Measurements from ENCODE around the gene TMC3.
A peak's percentile ranks its signal among the peaks of the same experiment; 100 is the strongest.

Gene TMC3

DNA sequence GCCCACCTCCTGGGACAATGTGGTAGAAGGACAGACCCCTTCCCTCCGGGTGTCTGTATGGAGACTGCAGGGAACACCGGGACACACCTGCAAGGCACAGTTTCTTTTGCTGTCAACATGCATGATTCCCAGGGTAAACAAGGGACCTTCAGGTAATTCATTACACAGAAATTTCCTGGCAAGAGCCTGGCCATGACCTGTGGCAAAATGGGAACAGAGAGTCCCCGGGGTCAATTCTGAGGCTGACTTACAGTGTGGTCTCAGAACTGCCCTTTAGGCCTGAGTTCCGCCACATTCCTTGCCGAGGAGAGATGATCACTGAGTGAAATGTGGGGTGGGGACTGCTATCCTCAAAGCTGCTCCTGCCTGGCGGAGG lies 56.4 kb downstream of the TMC3 start:
- peaks cover 32% of the 10 kb centered on the region for H3K36me3 ChIP-seq (ENCODE audit: insufficient read depth, low read length)
- no peaks in the 10 kb centered on the region for H3K9me2 ChIP-seq (ENCODE audit: low read depth, low read length)
- peak overlapping the region; percentile 52 for H3K27ac ChIP-seq (ENCODE audit: low read depth, low read length, poor library complexity, severe bottlenecking)
- no peak overlapping the region; the same call in 1 of the 2 replicates for H3K9ac ChIP-seq (ENCODE audit: low read length)
- no peaks in the 10 kb centered on the region for H3K9me3 ChIP-seq (ENCODE audit: low read length)
- H3K27me3 ChIP-seq (ENCODE audit: insufficient read depth, low read length): no peaks in the 10 kb centered on the region
- H4K20me1 ChIP-seq (ENCODE audit: insufficient read depth, low read length): no peaks in the 10 kb centered on the region
- TF ChIP-seq EZH2 (IDR thresholded peaks at IDR 0.05; ENCODE audit: borderline replicate concordance, low read length): no peak
- TF ChIP-seq, protein P1, sequence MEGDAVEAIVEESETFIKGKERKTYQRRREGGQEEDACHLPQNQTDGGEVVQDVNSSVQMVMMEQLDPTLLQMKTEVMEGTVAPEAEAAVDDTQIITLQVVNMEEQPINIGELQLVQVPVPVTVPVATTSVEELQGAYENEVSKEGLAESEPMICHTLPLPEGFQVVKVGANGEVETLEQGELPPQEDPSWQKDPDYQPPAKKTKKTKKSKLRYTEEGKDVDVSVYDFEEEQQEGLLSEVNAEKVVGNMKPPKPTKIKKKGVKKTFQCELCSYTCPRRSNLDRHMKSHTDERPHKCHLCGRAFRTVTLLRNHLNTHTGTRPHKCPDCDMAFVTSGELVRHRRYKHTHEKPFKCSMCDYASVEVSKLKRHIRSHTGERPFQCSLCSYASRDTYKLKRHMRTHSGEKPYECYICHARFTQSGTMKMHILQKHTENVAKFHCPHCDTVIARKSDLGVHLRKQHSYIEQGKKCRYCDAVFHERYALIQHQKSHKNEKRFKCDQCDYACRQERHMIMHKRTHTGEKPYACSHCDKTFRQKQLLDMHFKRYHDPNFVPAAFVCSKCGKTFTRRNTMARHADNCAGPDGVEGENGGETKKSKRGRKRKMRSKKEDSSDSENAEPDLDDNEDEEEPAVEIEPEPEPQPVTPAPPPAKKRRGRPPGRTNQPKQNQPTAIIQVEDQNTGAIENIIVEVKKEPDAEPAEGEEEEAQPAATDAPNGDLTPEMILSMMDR (IDR thresholded peaks at IDR 0.05; ENCODE audit: low read length): no peak
- H3K4me1 ChIP-seq (ENCODE audit: insufficient read depth, low read length, severe bottlenecking): peaks cover 19% of the 10 kb centered on the region
- H3F3A ChIP-seq (ENCODE audit: insufficient read depth, low read length): no peaks in the 10 kb centered on the region
- no peak overlapping the region for H3K4me2 ChIP-seq (ENCODE audit: low read length)
- H3K4me3 ChIP-seq (ENCODE audit: low read depth, low read length, poor library complexity, severe bottlenecking): no peak overlapping the region
- H3K79me2 ChIP-seq (ENCODE audit: insufficient read depth, low read length): no peaks in the 10 kb centered on the region
- H2AFZ ChIP-seq (ENCODE audit: low read length): no peak overlapping the region

DNA sequence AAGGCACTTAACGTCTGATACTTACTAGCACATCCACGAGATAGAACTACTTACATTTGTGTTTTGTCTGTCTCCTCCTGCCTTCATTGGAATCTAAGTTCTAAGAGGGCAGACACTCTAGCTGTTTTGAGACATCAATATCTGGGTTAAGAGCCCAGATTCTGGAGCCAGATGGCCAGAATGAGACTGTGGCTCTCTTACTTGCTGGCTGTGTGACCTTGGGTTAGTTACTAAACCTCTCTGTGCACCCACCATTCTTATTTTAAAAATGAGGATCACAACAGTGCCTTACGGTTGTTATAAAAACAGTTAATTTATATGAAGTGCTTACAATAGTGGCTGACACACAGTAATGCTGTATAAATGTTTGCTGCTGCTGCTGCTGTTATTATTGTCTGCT lies 57.7 kb downstream of the TMC3 start:
- H3K27me3 ChIP-seq (ENCODE audit: insufficient read depth, low read length): no peaks in the 10 kb centered on the region
- H3K4me2 ChIP-seq (ENCODE audit: low read length): no peak overlapping the region
- peaks cover 40% of the 10 kb centered on the region for H3K36me3 ChIP-seq (ENCODE audit: insufficient read depth, low read length)
- H4K20me1 ChIP-seq (ENCODE audit: insufficient read depth, low read length): no peaks in the 10 kb centered on the region
- H2AFZ ChIP-seq (ENCODE audit: low read length): no peak overlapping the region
- H3F3A ChIP-seq (ENCODE audit: insufficient read depth, low read length): peaks cover 7% of the 10 kb centered on the region; the same call in 1 of the 2 replicates
- H3K79me2 ChIP-seq (ENCODE audit: insufficient read depth, low read length): no peaks in the 10 kb centered on the region
- TF ChIP-seq, protein P1 (IDR thresholded peaks at IDR 0.05; ENCODE audit: low read length): no peak
- TF ChIP-seq EZH2 (IDR thresholded peaks at IDR 0.05; ENCODE audit: borderline replicate concordance, low read length): no peak
- H3K4me1 ChIP-seq (ENCODE audit: insufficient read depth, low read length, severe bottlenecking): peaks cover 30% of the 10 kb centered on the region
- H3K9me3 ChIP-seq (ENCODE audit: low read length): no peaks in the 10 kb centered on the region
- no peak overlapping the region for H3K9ac ChIP-seq (ENCODE audit: low read length)
- H3K9me2 ChIP-seq (ENCODE audit: low read depth, low read length): no peaks in the 10 kb centered on the region
- no peak overlapping the region for H3K27ac ChIP-seq (ENCODE audit: low read depth, low read length, poor library complexity, severe bottlenecking)
- no peak overlapping the region for H3K4me3 ChIP-seq (ENCODE audit: low read depth, low read length, poor library complexity, severe bottlenecking)

DNA sequence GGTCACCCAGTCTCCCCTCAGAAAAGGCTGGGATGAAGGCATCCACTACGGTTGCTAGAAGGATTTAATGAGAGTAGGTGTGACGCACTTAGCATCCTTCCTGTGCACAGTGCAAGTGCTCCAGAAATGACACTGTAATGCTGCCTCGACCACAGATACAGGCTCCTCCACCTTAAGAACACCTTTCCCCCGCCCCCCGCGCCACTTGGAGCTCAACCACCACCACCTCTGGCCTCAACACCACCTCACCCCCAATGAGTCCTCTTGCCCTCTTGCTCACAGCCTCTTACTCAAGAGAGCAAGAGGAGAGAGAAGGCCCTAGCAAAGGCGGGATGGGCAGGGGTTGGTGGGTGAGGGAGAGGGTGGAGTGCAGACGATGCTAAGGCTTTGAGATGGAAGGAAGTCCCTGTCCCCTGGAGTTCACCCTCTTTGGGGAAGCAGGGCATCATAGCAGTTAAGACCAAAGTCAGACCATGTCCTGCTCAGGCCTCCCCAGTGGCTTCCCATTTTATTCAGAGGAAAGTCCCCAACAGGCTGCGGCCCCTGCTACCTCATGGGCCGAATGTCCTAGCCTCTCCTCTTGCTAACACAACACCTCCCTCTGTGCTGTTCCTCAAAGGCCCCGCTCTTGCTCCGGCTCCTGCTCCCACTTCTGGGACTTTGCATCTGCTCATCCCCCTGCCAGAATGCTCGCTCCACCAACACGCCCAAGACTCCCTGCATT lies 58.4 kb downstream of the TMC3 start:
- Histone ChIP-seq H3K79me2 (ENCODE audit: insufficient read depth, low read length) (no peaks in the 10 kb centered on the region), H3K9me3 (ENCODE audit: low read length) (no peaks in the 10 kb centered on the region), H3K36me3 (ENCODE audit: insufficient read depth, low read length) (peaks cover 43% of the 10 kb centered on the region), H3K9me2 (ENCODE audit: low read depth, low read length) (no peaks in the 10 kb centered on the region), H3F3A (ENCODE audit: insufficient read depth, low read length) (peaks cover 8% of the 10 kb centered on the region; the same call in 1 of the 2 replicates), H3K27ac (ENCODE audit: low read depth, low read length, poor library complexity, severe bottlenecking) (no peak overlapping the region), H3K9ac (ENCODE audit: low read length) (no peak overlapping the region), H4K20me1 (ENCODE audit: insufficient read depth, low read length) (no peaks in the 10 kb centered on the region), H3K4me1 (ENCODE audit: insufficient read depth, low read length, severe bottlenecking) (peaks cover 32% of the 10 kb centered on the region), H2AFZ (ENCODE audit: low read length) (no peak overlapping the region), H3K27me3 (ENCODE audit: insufficient read depth, low read length) (no peaks in the 10 kb centered on the region), H3K4me3 (ENCODE audit: low read depth, low read length, poor library complexity, severe bottlenecking) (no peak overlapping the region), H3K4me2 (ENCODE audit: low read length) (no peak overlapping the region)
- TF ChIP-seq, protein P1 (IDR thresholded peaks at IDR 0.05; ENCODE audit: low read length): no peak
- no peak for TF ChIP-seq EZH2 (IDR thresholded peaks at IDR 0.05; ENCODE audit: borderline replicate concordance, low read length)
